HG02763 (cell line): ENCODE data around the gene JARID2.

Experiments
- ATAC-seq: cut with Tn5 transposase; IDR thresholded peaks from one replicate; pipeline ENCODE4 v1.9.1; 2021; ENCODE audit warnings: mild to moderate bottlenecking, moderate library complexity; ENCODE audit not compliant: unreplicated experiment

JARID2 gene

DNA sequence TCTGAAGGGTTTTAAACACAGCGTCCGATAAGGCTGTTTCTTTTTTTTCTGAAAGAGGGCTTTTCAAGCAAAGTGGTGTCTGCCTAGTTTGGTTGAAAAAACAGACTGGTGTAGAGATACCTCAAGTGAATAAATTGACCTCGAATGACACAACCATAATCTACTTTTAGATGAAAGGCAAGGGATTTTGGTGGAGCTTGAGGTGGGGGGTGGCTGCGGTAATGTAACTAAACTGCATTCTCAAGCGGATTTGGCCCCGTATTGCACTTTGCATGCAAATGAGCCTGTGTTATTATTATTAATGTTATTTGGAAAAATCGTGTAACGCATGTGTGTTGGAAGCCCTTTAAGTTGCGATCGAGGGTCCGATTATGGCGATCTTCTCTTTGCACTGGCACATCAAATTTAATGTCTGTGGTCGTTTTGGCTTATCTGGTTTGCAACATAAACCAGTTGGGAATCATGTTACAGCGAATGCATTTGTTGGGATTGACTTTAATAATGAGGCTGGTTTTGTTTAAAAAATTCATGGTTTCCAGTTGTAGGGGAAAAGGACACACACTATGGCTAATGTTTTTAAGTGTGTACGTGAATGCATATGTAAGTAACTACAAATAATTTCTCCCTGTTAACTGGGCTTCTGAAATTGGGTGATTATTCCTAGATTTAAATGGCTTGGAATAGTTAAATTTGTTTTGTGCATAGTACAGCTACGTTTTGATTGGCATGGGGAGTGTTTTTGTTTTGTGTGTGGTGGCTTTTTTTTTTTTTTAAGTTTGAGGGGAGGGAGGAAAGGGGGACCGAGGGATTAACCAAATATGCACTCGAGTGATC, 1.0 kb downstream of the JARID2 start:
- ATAC-seq = no peak

GRCh38 chr6:15247500-15248450, 1.9 kb downstream of the JARID2 start:
- ATAC-seq = peak; percentile 4

DNA sequence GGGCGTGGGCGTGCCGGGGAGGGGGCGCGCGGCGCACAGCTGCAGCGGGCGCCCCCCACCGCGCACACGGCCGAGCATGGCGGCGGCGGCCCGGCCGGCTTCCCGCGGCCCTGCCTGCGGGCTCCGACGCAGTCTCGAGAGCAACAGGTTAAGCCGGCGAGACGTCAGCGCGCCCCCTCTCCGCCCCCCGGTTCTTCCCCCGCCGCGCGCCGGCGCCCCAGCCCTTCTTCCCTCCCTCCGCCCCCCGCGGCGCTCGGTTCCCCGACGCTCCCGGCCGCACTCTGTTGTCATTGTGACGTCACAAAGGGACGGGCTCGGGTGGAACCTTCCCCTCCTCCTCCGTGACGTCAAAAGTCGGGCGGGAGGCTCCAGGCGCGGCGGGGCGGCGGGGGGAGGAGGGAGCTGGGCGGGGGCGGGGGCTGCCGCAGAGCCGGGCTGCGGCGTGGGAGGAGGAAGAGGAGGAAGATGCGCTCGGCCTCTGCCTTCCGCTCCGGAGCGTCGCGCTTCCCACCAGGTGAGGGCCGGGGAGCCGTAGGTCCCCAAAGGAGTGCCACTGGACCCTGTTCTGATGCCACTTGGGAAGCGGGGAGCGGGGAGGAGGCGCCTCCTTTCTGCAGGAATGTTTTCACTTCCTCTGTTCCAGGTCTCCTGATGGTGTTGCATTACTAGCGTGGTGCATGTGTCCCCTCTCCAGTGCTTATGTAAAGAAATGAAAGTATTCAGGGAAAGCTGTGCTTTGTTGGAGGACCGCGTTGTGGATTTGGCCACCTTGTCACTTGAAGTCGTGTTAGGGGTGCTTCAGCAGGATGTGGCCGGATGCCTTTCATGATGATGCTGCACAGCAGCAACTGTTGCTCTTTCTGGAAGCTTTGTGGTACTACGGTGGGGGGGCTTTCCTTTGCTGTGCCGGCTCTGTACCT, 2.8 kb downstream of the JARID2 start:
- ATAC-seq = peak; percentile 37

DNA sequence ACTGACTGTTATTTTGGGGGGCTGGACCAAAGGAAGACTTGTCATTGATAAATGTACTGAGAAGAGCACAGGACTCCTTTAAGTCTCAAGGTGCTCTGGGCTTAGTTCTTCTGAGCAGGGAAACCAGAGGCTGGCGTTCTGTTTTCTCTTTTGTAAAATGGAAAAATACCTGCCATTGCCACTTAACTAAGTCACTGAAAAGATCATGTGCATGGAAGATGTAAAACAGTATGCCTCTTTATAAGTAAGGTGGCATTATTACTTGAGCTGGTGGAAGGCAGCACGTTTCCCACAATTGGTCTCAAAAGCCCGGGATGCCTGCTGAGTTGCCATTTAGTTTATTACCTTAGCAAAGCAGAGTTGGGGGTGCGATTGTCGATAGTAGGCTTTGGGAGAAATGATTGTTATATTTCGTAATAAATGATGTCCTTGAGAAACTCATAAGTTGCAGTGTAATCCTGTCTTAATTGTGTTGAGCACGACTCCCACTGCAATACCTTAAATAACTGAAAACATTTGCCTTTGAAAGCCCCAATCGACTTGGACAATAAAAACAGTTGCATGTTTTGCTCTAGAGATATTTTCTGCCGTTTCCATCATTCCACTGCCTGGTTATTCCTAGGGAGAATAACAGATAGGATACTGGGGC, 3.6 kb downstream of the JARID2 start:
- ATAC-seq = no peak

DNA sequence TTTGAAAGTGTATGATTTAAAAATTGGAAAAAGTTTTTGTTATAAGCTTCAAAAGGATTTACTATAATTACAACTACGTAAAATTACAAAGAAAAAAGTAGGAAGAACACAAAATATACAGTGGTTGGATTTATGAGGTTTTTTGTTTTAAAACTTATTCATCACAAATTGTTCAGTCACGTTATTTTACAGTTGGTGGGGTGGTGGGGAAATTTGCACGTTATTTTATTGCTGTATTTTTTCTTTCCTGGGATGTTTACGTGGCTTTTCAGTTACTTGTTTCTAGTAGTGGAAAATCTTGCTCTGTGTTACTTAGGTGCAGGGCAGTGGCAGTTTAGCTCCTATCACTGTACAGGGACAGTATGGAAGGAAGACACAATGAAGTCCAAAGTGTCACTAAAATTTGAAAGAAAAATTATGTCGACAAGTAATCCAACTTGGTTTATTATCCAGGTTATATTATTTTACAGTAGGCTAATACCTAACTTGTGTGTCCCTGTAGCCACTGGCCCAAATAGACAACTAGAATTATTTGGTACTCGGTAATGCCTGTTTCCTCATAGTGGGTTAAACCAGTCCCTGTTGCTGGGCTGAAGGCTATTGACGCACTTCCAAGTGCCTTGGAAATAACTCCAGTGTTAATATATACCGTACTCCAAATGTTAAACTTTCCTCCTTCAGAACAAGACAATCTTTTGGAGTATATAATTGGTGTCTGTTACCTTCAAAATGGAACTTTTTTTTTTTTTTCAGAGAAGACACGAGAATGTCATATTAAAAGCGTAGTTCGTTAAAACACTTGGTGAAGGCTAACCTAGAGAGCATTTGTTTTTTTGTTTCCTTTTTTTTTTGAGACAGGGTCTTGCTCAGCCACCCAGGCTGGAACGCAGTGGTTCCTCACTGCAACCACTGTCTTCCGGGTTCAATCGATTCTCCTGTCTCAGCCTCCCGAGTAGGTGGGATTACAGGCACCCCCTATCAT, 4.6 kb downstream of the JARID2 start:
- ATAC-seq = no peak

- ATAC-seq = no peak
These were observed 6.3 kb downstream of the JARID2 start for GRCh38 chr6:15252195-15252594.

DNA sequence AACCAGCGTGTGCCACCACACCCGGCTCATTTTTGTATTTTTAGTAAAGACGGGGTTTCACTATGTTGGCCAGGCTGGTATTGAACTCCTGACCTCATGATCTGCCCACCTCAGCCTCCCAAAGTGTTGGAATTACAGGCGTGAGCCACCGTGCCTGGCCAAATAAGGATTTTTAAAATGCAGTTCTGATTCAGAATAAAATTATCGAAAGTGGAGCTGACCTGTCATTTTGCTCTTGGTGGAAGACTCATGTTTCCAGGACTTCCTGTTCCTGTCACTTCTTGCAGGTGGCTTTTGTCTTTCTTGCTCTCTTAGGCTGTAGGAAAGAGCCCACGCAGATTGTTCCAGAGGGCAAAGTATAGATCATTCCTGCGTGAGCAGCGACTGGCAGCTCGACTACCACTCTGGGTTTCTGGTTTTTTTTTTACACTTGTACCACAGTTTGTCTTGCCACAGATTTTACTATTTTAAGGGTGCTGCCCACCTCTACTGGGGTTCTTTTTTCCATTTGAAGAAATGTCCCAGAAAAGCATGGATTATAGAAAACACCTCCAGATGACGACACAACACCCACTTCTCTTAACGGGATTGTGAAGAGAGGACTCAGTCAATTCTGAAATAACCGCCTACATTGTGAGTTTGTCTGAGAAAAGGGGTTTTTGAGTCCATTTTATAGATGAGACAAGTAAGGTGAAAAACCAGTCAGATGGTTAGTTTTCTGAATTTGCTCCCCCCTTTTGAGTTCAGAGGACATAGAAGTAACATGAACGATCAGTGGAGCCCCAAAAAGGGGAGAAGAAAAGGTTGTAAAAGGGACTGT, 7.5 kb downstream of the JARID2 start:
- ATAC-seq = no peak

DNA sequence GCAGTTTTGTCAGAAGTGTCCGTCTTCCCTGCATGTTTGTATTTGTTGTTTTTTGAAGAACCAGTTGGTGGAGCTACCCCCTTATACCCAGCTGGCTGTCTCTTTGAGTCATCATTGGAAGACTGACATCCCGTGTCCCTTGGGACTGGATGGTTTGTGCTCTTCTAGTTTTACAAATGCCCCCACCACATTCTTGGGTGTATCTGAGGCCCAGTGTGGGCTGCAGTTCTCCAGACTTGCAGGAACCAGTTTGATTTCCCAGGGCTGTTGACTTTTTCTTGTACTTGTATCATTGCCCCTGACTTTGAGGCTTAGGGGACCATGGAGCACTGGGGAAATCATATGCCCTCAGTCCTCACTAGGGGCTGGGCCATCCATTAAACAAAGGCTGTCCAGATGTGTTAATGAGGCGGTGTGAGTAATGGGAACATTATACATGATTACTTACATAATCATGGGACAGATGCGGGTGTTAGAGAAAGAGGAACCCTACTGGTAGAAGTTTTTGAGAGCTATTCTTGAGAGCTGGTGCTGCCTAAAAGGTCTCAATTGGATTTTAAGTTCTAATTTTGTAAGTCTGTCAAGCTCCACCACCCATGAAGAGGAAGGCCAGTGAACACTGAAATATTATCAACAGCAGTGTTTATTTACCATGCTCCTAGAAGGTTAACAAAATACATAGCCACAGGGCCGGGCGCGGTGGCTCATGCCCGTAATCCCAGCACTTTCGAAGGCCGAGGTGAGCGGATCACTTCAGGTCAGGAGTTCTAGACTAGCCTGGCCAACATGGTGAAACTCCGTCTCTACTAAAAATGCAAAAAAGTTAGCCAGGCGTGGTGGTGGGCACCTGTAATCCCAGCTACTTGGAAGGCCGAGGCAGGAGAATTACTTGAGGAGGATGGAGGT, 8.5 kb downstream of the JARID2 start:
- peak; percentile 47 for ATAC-seq

GRCh38 chr6:15255481-15255880, 9.6 kb downstream of the JARID2 start:
- peak; percentile 65 for ATAC-seq

DNA sequence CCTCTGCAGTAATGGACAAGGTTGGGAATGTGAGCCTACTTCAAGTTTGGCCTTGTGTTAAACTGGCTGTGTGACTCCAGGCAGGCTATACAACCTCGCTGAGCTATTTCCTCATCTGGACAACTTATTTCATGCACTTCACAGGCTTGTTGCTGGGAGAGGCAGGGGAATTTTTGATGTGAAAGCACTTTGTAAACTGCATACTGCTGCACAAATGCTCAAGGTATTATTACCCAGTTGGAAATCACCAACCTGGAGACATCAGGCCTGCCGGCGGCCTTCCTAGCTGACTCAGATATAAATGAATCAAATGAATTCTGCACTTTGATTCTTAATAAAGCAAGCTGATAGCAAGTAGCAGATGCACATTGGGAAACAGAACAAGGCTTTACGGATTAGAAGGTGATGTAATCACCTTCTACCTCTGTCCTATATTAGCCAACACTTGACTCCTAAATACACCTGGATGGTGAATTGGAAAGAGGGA, 10.1 kb downstream of the JARID2 start:
- ATAC-seq = no peak

DNA sequence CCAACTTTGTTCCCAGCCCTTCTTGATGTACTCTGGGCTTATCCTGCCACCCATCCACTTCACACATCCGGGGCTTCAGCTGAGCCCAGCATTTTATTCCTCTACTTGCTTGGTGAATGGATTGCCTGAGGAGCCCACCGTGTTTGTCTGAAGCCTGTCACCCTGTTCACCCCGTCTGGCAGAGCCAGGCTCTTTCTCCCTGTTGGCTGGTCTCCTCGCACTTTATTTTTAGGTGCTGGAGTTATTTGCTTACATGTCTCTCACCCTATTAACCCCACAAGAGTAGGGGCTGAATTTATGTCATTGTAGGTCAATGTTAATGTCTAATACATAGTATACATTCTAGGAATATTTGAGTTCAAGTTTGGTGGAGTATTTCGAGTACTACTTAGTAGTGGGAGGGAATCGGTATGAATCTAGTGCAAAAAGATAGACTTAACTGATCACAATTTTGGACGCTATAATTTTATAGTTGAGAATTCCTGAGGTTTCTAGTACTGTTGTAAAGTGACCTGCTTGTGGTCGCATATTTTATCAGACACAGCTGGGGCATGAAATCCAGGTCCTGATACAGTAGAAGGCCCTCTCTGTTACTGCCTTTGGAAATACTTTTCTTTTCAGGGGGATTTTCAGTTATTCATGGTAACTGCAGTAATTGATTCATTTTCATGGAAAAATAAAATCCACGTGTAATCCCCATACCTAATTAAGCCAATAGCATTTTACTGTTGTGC, 10.8 kb downstream of the JARID2 start:
- no peak for ATAC-seq

DNA sequence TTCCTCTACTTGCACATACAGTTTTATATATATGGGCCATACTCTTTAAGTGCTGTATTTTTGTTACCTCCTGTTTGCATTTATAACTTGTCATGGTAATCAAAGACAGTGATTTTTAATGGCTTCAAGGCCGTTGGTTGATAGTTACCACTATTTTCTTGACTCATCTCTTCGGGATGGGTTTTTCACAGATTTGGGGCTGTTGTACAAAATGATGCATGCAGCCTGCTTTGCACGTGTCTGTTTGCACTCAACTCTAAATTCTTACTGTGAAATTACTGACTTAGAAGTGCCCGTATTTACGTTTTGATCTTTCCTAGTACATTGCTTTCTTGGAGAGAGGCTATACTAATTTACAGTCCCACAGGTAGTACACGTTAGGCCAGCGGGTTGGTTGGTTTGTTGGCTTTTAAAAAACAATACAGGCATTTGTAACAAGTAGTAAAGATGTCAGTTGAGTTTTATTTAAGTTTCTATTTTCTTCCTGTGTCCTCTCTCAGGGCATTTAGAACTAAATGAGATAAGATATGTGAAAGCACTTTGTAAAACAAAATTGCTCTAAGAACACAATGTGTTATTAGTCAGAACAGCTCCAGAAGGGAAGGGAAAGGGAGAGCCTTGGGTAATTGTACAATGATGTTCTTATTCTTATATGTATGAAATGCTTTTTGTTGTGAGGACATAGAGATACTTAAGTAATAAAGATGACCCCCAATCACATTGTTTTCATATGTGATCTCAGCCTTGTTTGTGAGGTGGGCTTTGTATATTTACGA, 11.7 kb downstream of the JARID2 start:
- no peak for ATAC-seq

DNA sequence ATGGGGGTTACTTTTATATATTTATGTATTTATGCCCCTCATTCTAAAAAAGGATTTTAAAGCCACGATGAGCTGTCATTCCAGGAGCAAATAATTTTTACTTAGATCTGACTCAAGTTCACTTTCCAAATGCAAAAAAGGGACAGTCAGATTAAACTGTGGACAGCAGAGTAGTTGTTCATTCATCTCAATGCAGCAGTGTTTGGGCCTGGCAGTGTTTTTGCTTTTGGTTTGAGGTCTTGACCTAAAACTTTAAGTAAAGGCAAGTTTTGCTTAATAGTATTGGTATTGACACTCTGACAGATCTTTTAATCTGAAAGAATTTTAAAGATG, 13.9 kb downstream of the JARID2 start:
- no peak for ATAC-seq

- ATAC-seq = no peak
These were observed 14.4 kb downstream of the JARID2 start for GRCh38 chr6:15260099-15260821.

DNA sequence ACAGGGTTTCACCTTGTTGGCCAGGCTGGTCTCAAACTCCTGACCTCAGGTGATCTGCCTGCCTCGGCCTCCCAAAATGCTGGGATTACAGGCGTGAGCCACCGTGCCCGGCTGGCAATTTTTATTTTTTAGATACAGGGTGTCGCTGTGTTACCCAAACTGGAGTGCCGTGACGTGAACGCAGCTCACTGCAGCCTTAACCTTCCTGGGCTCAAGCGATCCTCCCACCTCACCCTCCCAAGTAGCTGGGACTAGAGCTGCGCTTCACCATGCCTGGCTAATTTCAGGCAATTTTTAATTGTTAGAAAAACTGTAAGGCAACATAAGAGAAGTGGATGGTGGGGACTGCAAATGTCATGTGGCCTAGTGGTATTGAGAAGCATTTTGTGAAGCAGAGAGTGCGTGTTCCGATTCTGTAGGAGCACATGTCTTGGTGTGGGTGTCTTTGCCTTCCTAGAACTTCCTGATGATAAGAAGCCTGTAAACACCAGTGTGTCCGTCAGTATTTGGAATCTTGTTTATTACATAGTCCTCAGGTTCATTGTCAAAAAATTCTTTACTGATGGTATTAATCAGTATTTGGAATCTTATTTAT, 18.0 kb downstream of the JARID2 start:
- ATAC-seq = no peak
